Fibroblast of pulmonary artery (primary cell): ENCODE measurements around the gene FIGNL1.
"Not testable (repeated sequence)": the region's sequence is repeated elsewhere in the genome, so short reads cannot be mapped to it uniquely, and the experiment has no call there.

Experiments used
- DNase-seq: peaks from one replicate; pipeline ENCODE4 v3.0.0-alpha.2; 2010; ENCODE audit warnings: low read depth
- H3K4me3 ChIP-seq: replicated peaks from 2 replicates; pipeline ENCODE4 v1.5.1; 2011; ENCODE audit warnings: low read depth, mild to moderate bottlenecking, control low read depth, low read length, moderate library complexity
- CTCF ChIP-seq: IDR thresholded peaks from 2 replicates; pipeline ENCODE4 v1.5.1; 2011; ENCODE audit warnings: mild to moderate bottlenecking, control low read depth, low read length, inconsistent platforms; ENCODE audit errors: missing control alignments

FIGNL1 gene

GRCh38 chr7:50463035-50463434 lies 12.9 kb upstream of the FIGNL1 start:
- no peak for DNase-seq
- no peak for TF ChIP-seq CTCF
- no peak overlapping the region for H3K4me3 ChIP-seq

DNA sequence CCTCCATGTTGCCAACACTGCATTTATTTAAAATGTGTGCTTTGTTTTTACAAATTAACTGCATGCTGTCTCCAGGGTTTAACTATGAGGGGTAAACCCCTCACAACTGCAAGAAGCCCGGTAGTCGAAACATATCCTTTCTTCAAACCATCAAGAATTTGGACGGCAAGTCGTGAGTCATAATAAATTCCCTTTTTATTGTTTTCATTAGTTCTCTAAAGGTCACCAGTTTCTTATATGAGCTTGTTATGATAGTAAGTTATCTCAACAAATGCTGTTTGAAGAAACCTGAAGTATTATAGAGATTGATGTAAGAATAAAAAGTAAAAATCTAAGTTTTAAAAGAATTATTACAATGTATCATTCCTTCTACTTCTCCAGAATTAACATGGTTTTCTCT lies 12.2 kb upstream of the FIGNL1 start:
- H3K4me3 ChIP-seq: no peak overlapping the region
- DNase-seq: no peak
- no peak for TF ChIP-seq CTCF

DNA sequence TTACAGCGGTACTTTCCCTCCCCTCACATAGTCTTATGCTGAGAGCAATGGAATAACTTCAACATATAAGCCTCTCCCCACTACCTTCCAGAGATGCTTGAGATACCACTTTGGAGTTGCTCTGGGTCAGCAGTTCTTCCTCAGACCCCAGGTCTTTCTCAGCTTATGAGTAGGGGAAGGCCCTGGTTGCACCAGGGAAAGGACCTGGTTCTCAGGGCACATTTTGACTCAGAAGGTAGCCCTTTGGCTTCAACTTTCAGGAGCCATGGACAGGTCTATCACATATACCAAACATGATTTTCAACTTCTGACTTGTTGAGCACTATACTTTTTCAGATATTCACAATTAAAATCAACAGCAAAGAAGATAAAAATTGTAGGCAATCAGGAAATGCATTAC lies 11.5 kb upstream of the FIGNL1 start:
- TF ChIP-seq CTCF: no peak
- no peak for DNase-seq
- H3K4me3 ChIP-seq: no peak overlapping the region

GRCh38 chr7:50459183-50459582 lies 9.0 kb upstream of the FIGNL1 start:
- DNase-seq, H3K4me3 ChIP-seq: not testable (repeated sequence)

DNA sequence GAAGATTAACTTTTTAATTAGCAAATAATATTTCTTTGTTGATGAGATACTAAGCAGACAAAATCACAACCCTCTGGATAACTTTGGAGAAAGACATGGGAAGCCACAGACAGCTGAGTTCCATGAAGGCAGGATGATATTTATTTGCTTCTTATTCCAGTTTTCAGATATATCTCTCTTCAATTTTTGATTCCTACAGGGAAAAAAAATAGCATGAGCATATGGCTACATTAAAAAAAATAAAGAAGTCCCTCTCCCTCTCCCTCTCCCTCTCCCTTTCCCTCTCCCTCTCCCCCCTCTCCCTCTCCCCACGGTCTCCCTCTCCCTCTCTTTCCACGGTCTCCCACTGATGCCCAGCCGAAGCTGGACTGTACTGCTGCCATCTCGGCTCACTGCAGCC lies 8.5 kb upstream of the FIGNL1 start:
- H3K4me3 ChIP-seq, DNase-seq: not testable (repeated sequence)

DNA sequence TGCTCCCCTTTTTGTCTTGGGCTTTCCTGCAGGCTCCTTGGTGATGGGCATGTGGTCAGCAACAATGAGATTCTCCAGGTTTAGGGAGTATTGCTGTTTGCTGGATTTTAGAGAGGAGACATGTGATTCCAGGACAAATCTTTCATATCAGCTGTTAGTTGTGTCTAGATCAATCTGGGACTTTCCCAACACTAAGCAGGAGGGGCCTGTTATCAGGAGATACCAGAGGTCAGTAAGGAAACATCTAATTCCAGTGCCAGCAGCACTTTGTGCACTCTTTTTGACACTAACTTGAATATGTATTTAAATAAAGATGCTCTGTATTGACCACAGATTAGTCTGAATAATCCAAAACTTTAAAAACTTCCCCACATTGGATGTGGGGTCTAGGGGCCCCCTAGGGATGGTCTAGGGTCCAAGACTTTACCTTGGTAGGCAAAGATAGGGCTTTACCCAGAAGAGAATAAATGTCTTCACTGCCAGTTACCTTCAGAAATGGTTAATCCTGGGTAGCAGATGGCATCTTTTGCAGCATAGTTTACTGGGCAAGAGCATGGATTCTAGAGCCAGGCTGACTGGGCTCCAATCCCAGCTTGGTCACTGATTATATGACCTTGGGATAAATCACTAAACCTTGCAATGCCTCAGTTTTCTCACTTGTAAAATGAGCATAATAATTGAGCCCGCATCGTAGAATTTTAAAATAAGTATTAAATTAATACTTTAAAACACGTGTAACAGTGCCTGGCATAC lies 6.4 kb upstream of the FIGNL1 start:
- DNase-seq: no peak
- TF ChIP-seq CTCF: no peak
- no peak overlapping the region for H3K4me3 ChIP-seq

GRCh38 chr7:50455658-50456057 lies 5.5 kb upstream of the FIGNL1 start:
- no peak for TF ChIP-seq CTCF
- DNase-seq: no peak
- no peak overlapping the region for H3K4me3 ChIP-seq

DNA sequence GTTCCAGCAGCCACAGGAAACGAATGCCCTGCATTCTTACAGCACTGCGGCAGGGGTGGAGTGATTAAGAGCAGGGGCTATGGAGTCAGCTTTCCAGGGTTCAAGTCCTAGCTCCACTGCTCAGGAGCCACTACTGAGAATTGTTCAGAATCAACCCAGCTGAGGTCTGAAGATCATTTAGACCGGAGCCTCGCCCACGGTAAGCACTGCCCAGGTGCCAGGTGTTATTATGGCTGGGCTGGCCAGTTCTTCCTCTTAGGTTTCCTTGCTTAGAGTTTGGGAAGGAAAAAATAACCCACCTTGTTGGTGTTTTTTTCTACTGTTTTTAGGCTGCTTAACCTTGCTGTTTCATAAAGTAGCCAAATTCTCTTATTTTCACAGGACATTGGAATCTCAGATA lies 4.8 kb upstream of the FIGNL1 start:
- TF ChIP-seq CTCF: no peak

More for the DNA sequence above, 4.8 kb upstream of the FIGNL1 start:
- DNase-seq: no peak
- no peak overlapping the region for H3K4me3 ChIP-seq
